Mesenchymal stem cell (in vitro differentiated cells and primary cell): ENCODE measurements around the gene TMEM51.

Experiments
- DNase-seq: peaks from one replicate; pipeline ENCODE4 v3.0.0-alpha.2; 2013
- H2AFZ ChIP-seq: one replicate; pipeline ENCODE4 v1.6.1; 2013; ENCODE audit warnings: low read depth, mild to moderate bottlenecking, control low read depth, inconsistent platforms, low read length, moderate library complexity
- H2AK5ac ChIP-seq: 2 replicates; pipeline ENCODE4 v1.6.1; 2013; ENCODE audit warnings: low read length, moderate library complexity, mild to moderate bottlenecking, inconsistent platforms; ENCODE audit not compliant: severe bottlenecking
- H2BK120ac ChIP-seq: one replicate; pipeline ENCODE4 v1.6.1; 2013; ENCODE audit warnings: low read depth, mild to moderate bottlenecking, inconsistent platforms, low read length, moderate library complexity
- H2BK12ac ChIP-seq, 2 experiments: one replicate each; pipeline ENCODE4 v1.6.1; 2013; ENCODE audit warnings: inconsistent platforms in 2 of 2, low read length in 2 of 2, mild to moderate bottlenecking in 2 of 2, moderate library complexity in 2 of 2, control low read depth in 1 of 2
- H2BK15ac ChIP-seq: one replicate; pipeline ENCODE4 v1.6.1; 2013; ENCODE audit warnings: mild to moderate bottlenecking, low read depth, inconsistent platforms; ENCODE audit not compliant: poor library complexity, severe bottlenecking
- H2BK5ac ChIP-seq: 2 replicates; pipeline ENCODE4 v1.6.1; 2013; ENCODE audit warnings: low read depth, mild to moderate bottlenecking, low read length, control low read depth, inconsistent platforms; ENCODE audit not compliant: poor library complexity, severe bottlenecking
- H3K14ac ChIP-seq, 2 experiments: one replicate each; pipeline ENCODE4 v1.6.1; 2013; ENCODE audit warnings: inconsistent platforms in 2 of 2, low read length in 2 of 2, control low read depth in 1 of 2, mild to moderate bottlenecking in 1 of 2, moderate library complexity in 1 of 2
- H3K18ac ChIP-seq, 2 experiments: one replicate each; pipeline ENCODE4 v1.6.1; 2013; ENCODE audit warnings: inconsistent platforms in 2 of 2, low read length in 2 of 2, control low read depth in 1 of 2, low read depth in 1 of 2, mild to moderate bottlenecking in 1 of 2
- H3K23ac ChIP-seq, 2 experiments: one replicate each; pipeline ENCODE4 v1.6.1; 2013; ENCODE audit warnings: inconsistent platforms in 2 of 2, low read length in 2 of 2, mild to moderate bottlenecking in 2 of 2, moderate library complexity in 2 of 2, control low read depth in 1 of 2
- H3K27ac ChIP-seq: 2 replicates; pipeline ENCODE4 v1.5.1; 2013; ENCODE audit warnings: mild to moderate bottlenecking, moderate library complexity, low read length, control low read depth, inconsistent platforms; ENCODE audit not compliant: poor library complexity, severe bottlenecking
- H3K27me3 ChIP-seq, 2 experiments: 2 replicates each; pipeline versions ENCODE4 v1.6.1 to v1.7.0; 2013; ENCODE audit warnings: low read length in 2 of 2, mild to moderate bottlenecking in 2 of 2, moderate library complexity in 2 of 2, control low read depth in 1 of 2, inconsistent platforms in 1 of 2; ENCODE audit not compliant: control insufficient read depth in 1 of 2, insufficient read depth in 1 of 2
- H3K36me3 ChIP-seq, 2 experiments: 2 replicates each; pipeline versions ENCODE4 v1.6.1 to v1.7.0; 2013; ENCODE audit warnings: low read length in 2 of 2, control low read depth in 1 of 2, inconsistent platforms in 1 of 2, low read depth in 1 of 2, mild to moderate bottlenecking in 1 of 2; ENCODE audit not compliant: insufficient read depth in 2 of 2, control insufficient read depth in 1 of 2
- H3K4ac ChIP-seq, 2 experiments: one replicate each; pipeline ENCODE4 v1.6.1; 2013; ENCODE audit warnings: inconsistent platforms in 2 of 2, low read length in 2 of 2, mild to moderate bottlenecking in 2 of 2, moderate library complexity in 2 of 2, control low read depth in 1 of 2, low read depth in 1 of 2
- H3K4me1 ChIP-seq: 2 replicates; pipeline ENCODE4 v1.6.1; 2013; ENCODE audit warnings: low read depth, low read length, control low read depth; ENCODE audit not compliant: control insufficient read depth, insufficient read depth
- H3K4me2 ChIP-seq: 2 replicates; pipeline ENCODE4 v1.6.1; 2013; ENCODE audit warnings: low read length, mild to moderate bottlenecking, inconsistent platforms; ENCODE audit not compliant: poor library complexity, severe bottlenecking
- H3K4me3 ChIP-seq, 2 experiments: 2 replicates each; pipeline versions ENCODE4 v1.5.1 to v1.7.0; 2013; ENCODE audit warnings: low read length in 2 of 2, mild to moderate bottlenecking in 2 of 2, control low read depth in 1 of 2, low read depth in 1 of 2; ENCODE audit not compliant: insufficient read depth in 1 of 2
- H3K79me1 ChIP-seq: replicated peaks from 2 replicates; pipeline ENCODE4 v1.6.1; 2013; ENCODE audit warnings: mild to moderate bottlenecking, control low read depth, low read length, inconsistent platforms; ENCODE audit not compliant: poor library complexity, severe bottlenecking
- H3K9ac ChIP-seq: 2 replicates; pipeline ENCODE4 v1.7.0; 2013; ENCODE audit warnings: mild to moderate bottlenecking, low read length, moderate library complexity
- H3K9me3 ChIP-seq: 2 replicates; pipeline ENCODE4 v1.7.0; 2013; ENCODE audit warnings: mild to moderate bottlenecking, low read length; ENCODE audit not compliant: control insufficient read depth
- H4K8ac ChIP-seq: one replicate; pipeline ENCODE4 v1.6.1; 2013; ENCODE audit warnings: inconsistent platforms, mild to moderate bottlenecking, low read length, moderate library complexity
- H4K91ac ChIP-seq: one replicate; pipeline ENCODE4 v1.6.1; 2013; ENCODE audit warnings: mild to moderate bottlenecking, low read length, inconsistent platforms
- WGBS: methylation state at CpG from one replicate; pipeline ENCODE4 v1.1.7; 2013; ENCODE audit warnings: mixed read lengths; 5-methylcytosine and 5-hydroxymethylcytosine counted together

TMEM51 gene

DNA sequence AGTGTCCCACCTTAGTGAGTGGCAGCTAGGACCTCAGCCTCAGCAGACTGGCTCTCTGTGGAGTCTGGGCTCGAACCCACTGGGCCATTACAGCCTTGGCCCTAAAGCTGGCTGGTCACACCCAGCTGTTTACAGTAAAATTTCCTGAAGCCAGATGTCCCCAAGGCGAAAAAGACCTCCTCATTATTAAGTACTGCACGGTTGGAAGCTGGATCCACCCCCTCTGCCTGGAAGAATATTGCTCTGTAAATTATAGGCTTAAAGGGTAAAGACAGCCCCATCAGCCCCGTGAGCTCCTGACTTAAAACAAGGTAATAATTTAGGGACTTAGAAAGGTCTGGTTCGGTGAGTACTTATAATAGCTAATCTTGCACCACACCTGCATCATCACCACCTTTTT, 30.3 kb upstream of the TMEM51 start:
- DNase-seq = no peak
- Histone ChIP-seq H3K4me2 (no peak overlapping the region), H3K36me3 (no peaks in the 10 kb centered on the region), H2AFZ (no peak overlapping the region), H3K4me3 (no peak overlapping the region), H2BK120ac (no peak overlapping the region), H3K14ac (no peak overlapping the region), H3K27ac (no peak overlapping the region), H3K27me3 (peaks cover 41 to 49% of the 10 kb centered on the region in 2 experiments), H2BK15ac (no peak overlapping the region), H2BK5ac (no peak overlapping the region), H3K4ac (no peak overlapping the region), H3K79me1 (no peaks in the 10 kb centered on the region), H4K8ac (no peak overlapping the region), H4K91ac (no peak overlapping the region), H3K9me3 (no peaks in the 10 kb centered on the region), H3K23ac (no peak overlapping the region), H3K18ac (no peak overlapping the region), H3K9ac (no peak overlapping the region), H3K4me1 (no peaks in the 10 kb centered on the region), H2AK5ac (no peak overlapping the region), H2BK12ac (no peak overlapping the region)
- 71% methylated on average over 2 of the region's 5 CpGs for WGBS

DNA sequence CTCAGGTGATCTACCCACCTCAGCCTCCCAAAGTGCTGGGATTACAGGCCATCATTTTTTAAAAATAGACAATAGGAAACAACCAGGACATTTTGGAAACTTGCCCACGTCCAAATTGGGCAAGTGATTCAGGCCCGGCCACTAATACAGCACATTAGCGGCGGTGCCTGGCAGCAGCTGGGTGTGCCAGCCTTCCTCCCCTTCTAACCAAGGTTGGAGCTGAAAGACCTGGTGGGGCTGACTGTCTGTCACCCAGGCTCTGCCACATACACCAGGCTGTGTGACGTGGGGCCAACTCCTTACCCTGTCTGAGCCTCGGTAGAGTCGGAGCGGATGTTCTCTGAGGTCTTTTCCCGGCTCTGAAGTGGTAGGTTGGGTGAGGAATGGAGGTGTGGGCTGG, 29.6 kb upstream of the TMEM51 start:
- H2AFZ ChIP-seq = no peak overlapping the region
- no peak overlapping the region for H3K14ac ChIP-seq
- peaks cover 1% of the 10 kb centered on the region for H3K4me1 ChIP-seq
- no peak overlapping the region for H2BK120ac ChIP-seq
- H3K36me3 ChIP-seq = no peaks in the 10 kb centered on the region
- no peak overlapping the region for H2BK15ac ChIP-seq
- H3K4me2 ChIP-seq = no peak overlapping the region
- no peak overlapping the region for H2BK12ac ChIP-seq
- peaks cover 36 to 49% of the 10 kb centered on the region in 2 experiments for H3K27me3 ChIP-seq
- no peak overlapping the region for H3K4ac ChIP-seq
- no peak overlapping the region for H3K4me3 ChIP-seq
- no peak overlapping the region for H4K8ac ChIP-seq
- H4K91ac ChIP-seq = no peak overlapping the region
- no peaks in the 10 kb centered on the region for H3K79me1 ChIP-seq
- H3K9ac ChIP-seq = no peak overlapping the region
- H3K27ac ChIP-seq = no peak overlapping the region
- H2BK5ac ChIP-seq = no peak overlapping the region
- H3K23ac ChIP-seq = no peak overlapping the region
- no peak overlapping the region for H3K18ac ChIP-seq
- H3K9me3 ChIP-seq = no peaks in the 10 kb centered on the region
- no peak for DNase-seq
- WGBS = 96% methylated on average over 8 of the region's 9 CpGs
- no peak overlapping the region for H2AK5ac ChIP-seq

DNA sequence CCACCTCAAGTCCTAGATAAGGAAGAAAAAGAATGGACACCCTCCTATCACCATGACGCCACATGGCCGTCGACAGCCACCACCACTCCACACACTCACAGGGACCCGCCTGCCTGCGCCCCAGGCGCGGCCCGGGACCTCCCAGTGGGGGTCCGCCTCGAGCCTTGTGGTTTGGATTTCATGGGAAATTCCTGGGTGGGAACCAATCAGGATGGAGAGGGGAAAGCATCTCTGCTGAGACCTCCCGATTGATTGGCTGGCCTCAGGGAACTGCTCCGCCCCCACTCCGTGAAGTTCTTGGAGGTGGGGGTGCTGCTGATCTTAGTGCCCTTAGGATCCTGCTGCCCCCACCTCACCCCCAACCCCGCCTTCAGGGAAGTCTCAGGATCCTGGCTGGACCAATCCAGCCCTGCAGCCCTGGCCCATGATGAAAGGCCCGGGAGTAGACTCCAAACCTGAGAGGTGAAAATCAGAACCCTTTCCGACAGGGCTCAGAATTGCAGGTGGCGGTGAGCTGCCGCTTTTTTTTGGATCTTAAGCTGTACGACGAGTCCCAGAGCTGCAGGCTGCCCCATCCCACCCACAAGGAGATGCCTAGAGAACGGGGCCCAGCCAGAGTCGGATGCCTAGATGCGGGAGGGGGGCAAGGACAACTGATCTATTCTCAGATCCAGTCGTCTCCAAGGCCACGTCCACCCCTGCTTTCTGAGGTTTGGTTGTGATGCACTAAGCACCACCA, 29.0 kb upstream of the TMEM51 start:
- no peak overlapping the region for H3K23ac ChIP-seq
- no peak overlapping the region for H2BK5ac ChIP-seq
- no peak overlapping the region for H3K27ac ChIP-seq
- H3K36me3 ChIP-seq = no peaks in the 10 kb centered on the region
- H2BK15ac ChIP-seq = no peak overlapping the region
- no peak overlapping the region for H3K4me3 ChIP-seq
- H3K4ac ChIP-seq = no peak overlapping the region
- no peak overlapping the region for H2AK5ac ChIP-seq
- peaks cover under 1% of the 10 kb centered on the region for H3K9me3 ChIP-seq
- peaks cover 2% of the 10 kb centered on the region for H3K4me1 ChIP-seq
- no peak overlapping the region for H3K14ac ChIP-seq
- no peak overlapping the region for H2AFZ ChIP-seq
- H3K27me3 ChIP-seq = peaks cover 35 to 51% of the 10 kb centered on the region in 2 experiments
- no peak overlapping the region for H3K18ac ChIP-seq
- H2BK120ac ChIP-seq = no peak overlapping the region
- no peak overlapping the region for H3K9ac ChIP-seq
- H3K4me2 ChIP-seq = no peak overlapping the region
- no peak for DNase-seq
- H2BK12ac ChIP-seq = no peak overlapping the region
- H3K79me1 ChIP-seq = no peaks in the 10 kb centered on the region
- H4K91ac ChIP-seq = no peak overlapping the region
- 89% methylated on average over 24 of the region's 25 CpGs for WGBS
- H4K8ac ChIP-seq = no peak overlapping the region

DNA sequence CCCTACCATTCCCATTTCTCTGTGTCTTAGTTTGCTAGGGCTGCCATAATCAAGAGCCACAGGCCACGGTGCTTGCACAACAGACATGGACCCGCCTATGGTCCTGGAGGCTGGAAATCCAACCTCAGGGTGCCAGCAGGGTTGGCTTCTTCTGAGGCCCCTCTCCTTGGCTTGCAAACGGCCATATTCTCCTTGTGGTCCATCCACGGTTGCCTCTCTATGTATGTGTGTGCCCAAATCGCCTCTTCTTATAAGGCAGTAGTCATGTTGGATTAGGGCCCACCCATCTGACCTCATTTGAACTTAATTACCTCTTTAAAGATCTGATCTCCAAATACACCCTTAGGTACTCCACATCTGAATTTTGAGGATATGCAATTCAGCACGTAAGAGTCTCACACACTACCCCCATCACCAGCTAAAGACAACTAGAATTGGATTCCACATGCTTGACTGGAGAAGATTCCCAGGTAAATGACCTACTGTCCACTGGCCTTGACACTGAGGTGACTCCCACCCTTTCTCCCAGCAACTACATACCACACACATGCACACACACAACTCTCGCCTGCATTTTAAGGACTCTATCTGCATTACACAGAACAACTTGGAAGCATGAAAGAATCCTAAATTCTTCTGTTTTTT, 28.3 kb upstream of the TMEM51 start:
- Histone ChIP-seq H4K91ac (no peak overlapping the region), H4K8ac (no peak overlapping the region), H2AFZ (no peak overlapping the region), H3K4ac (no peak overlapping the region), H3K4me3 (no peak overlapping the region), H3K9ac (no peak overlapping the region), H2BK120ac (no peak overlapping the region), H3K9me3 (peaks cover 7% of the 10 kb centered on the region), H3K23ac (no peak overlapping the region), H3K14ac (no peak overlapping the region), H3K27me3 (peaks cover 29 to 51% of the 10 kb centered on the region in 2 experiments), H3K27ac (no peak overlapping the region), H2AK5ac (no peak overlapping the region), H3K36me3 (no peaks in the 10 kb centered on the region), H3K79me1 (no peaks in the 10 kb centered on the region), H3K4me1 (peaks cover 2% of the 10 kb centered on the region), H3K4me2 (no peak overlapping the region), H2BK12ac (no peak overlapping the region), H2BK15ac (no peak overlapping the region), H2BK5ac (no peak overlapping the region), H3K18ac (no peak overlapping the region)
- WGBS = 88% methylated on average over 7 of the region's 7 CpGs
- DNase-seq = no peak
